GM12891 (cell line): Measurements from ENCODE around the gene NFATC4.

Source experiments
- DNase-seq: peaks from one replicate; pipeline ENCODE4 v3.0.0; 2011; ENCODE audit warnings: low spot score; ENCODE audit not compliant: insufficient read length
- FAIRE-seq: peaks from 2 replicates; lab custom pipeline; 2011; peaks lifted over from hg19 to GRCh38; lab: Jason Lieb, UNC
- PAX5 ChIP-seq: IDR thresholded peaks from 2 replicates; pipeline ENCODE4 v1.6.1; 2011; ENCODE audit warnings: low read length, moderate library complexity, mild to moderate bottlenecking; ENCODE audit not compliant: insufficient read depth, severe bottlenecking
- POLR2A ChIP-seq: IDR thresholded peaks from 2 replicates; pipeline ENCODE4 v1.6.1; 2011; ENCODE audit warnings: low read depth, low read length, control low read depth
- POLR2AphosphoS5 ChIP-seq: IDR thresholded peaks from 2 replicates; pipeline ENCODE4 v1.6.1; 2011; ENCODE audit warnings: low read depth, low read length, control low read depth
- POU2F2 ChIP-seq: IDR thresholded peaks from 2 replicates; pipeline ENCODE4 v1.6.1; 2011; ENCODE audit warnings: low read depth, mild to moderate bottlenecking, control low read depth, low read length, moderate library complexity
- SPI1 ChIP-seq: IDR thresholded peaks from 2 replicates; pipeline ENCODE4 v1.6.1; 2011; ENCODE audit warnings: low read depth, low read length, control low read depth
- TAF1 ChIP-seq: IDR thresholded peaks from 2 replicates; pipeline ENCODE4 v1.6.1; 2011; ENCODE audit warnings: low read depth, low read length, control low read depth

The NFATC4 gene

GRCh38 chr14:24416254-24416931 lies 48.4 kb downstream of the NFATC4 start:
- TF ChIP-seq PAX5: no peak
- no peak for TF ChIP-seq POLR2AphosphoS5
- no peak for TF ChIP-seq POU2F2
- TF ChIP-seq POLR2A: no peak
- TF ChIP-seq TAF1: no peak
- no peak for TF ChIP-seq SPI1
- no peak for FAIRE-seq
- DNase-seq: no peak

- DNase-seq: no peak
- TF ChIP-seq SPI1 (no peak), TAF1 (no peak), POLR2AphosphoS5 (no peak), POLR2A (no peak), POU2F2 (no peak), PAX5 (no peak)
- FAIRE-seq: no peak
Measured at GRCh38 chr14:24416932-24417619, 49.1 kb downstream of the NFATC4 start.

- no peak for DNase-seq
- no peak for TF ChIP-seq POLR2A
- TF ChIP-seq TAF1: no peak
- TF ChIP-seq POLR2AphosphoS5: no peak
- TF ChIP-seq SPI1: no peak
- TF ChIP-seq POU2F2: no peak
- no peak for TF ChIP-seq PAX5
- FAIRE-seq: no peak
Measured at GRCh38 chr14:24417832-24418491, 50.0 kb downstream of the NFATC4 start.

GRCh38 chr14:24418492-24418873 lies 50.5 kb downstream of the NFATC4 start:
- DNase-seq (no peak), FAIRE-seq (no peak)
- TF ChIP-seq TAF1: no peak
- TF ChIP-seq POLR2AphosphoS5: no peak
- TF ChIP-seq SPI1: no peak
- TF ChIP-seq POU2F2: no peak
- TF ChIP-seq POLR2A: no peak
- TF ChIP-seq PAX5: no peak

- no peak for FAIRE-seq
Measured at GRCh38 chr14:24422261-24422660, 54.3 kb downstream of the NFATC4 start.

GRCh38 chr14:24422694-24423601 lies 55.0 kb downstream of the NFATC4 start:
- TF ChIP-seq TAF1 (no peak), PAX5 (no peak), POLR2A (no peak), SPI1 (no peak), POLR2AphosphoS5 (no peak), POU2F2 (no peak)
- FAIRE-seq (peak; percentile 74), DNase-seq (no peak)

More at GRCh38 chr14:24422261-24422660, 54.3 kb downstream of the NFATC4 start:
- no peak for TF ChIP-seq POLR2AphosphoS5
- no peak for TF ChIP-seq POU2F2
- no peak for TF ChIP-seq PAX5
- no peak for TF ChIP-seq TAF1
- TF ChIP-seq SPI1: no peak
- TF ChIP-seq POLR2A: no peak
- no peak for DNase-seq

- no peak for TF ChIP-seq POLR2AphosphoS5
- no peak for TF ChIP-seq PAX5
- TF ChIP-seq POLR2A: no peak
- no peak for TF ChIP-seq TAF1
- DNase-seq (no peak), FAIRE-seq (no peak)
Measured at GRCh38 chr14:24425704-24426103, 57.7 kb downstream of the NFATC4 start.

GRCh38 chr14:24426150-24426911 lies 58.3 kb downstream of the NFATC4 start:
- no peak for TF ChIP-seq POLR2AphosphoS5
- TF ChIP-seq TAF1: no peak
- no peak for TF ChIP-seq POLR2A
- no peak for TF ChIP-seq POU2F2
- no peak for TF ChIP-seq PAX5
- no peak for TF ChIP-seq SPI1
- FAIRE-seq: no peak

GRCh38 chr14:24426912-24427536 lies 59.0 kb downstream of the NFATC4 start:
- no peak for TF ChIP-seq SPI1
- TF ChIP-seq POU2F2: no peak
- no peak for TF ChIP-seq POLR2A
- TF ChIP-seq PAX5: no peak
- FAIRE-seq: no peak

More at GRCh38 chr14:24426150-24426911, 58.3 kb downstream of the NFATC4 start:
- DNase-seq: no peak

More at GRCh38 chr14:24426912-24427536, 59.0 kb downstream of the NFATC4 start:
- no peak for DNase-seq
